Glomerular visceral epithelial cell (primary cell): ENCODE results near the gene TMC8.
A peak's percentile ranks its signal among the peaks of the same experiment; 100 is the strongest.

ENCODE experiments used
- DNase-seq: peaks from one replicate; pipeline ENCODE4 v3.0.0-alpha.2; 2016; ENCODE audit errors: extremely low spot score

Gene TMC8

GRCh38 chr17:78124081-78124835 lies 6.3 kb upstream of the TMC8 start:
- DNase-seq = no peak

DNA sequence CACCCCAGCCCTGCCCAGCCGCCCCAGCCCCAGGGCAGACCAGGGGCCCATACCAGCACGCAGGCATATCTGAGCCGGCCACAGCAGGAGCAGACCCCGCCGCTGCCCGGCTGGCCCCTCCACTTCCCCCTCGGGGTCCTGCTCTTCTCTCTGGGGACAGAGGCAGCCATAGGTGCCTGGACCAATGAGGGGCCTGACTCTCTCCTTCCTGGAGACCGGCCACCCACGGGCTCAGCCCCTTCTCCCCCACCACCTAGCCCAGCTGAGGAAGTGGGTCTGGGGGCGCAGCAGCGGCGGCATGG lies 5.8 kb upstream of the TMC8 start:
- no peak for DNase-seq

DNA sequence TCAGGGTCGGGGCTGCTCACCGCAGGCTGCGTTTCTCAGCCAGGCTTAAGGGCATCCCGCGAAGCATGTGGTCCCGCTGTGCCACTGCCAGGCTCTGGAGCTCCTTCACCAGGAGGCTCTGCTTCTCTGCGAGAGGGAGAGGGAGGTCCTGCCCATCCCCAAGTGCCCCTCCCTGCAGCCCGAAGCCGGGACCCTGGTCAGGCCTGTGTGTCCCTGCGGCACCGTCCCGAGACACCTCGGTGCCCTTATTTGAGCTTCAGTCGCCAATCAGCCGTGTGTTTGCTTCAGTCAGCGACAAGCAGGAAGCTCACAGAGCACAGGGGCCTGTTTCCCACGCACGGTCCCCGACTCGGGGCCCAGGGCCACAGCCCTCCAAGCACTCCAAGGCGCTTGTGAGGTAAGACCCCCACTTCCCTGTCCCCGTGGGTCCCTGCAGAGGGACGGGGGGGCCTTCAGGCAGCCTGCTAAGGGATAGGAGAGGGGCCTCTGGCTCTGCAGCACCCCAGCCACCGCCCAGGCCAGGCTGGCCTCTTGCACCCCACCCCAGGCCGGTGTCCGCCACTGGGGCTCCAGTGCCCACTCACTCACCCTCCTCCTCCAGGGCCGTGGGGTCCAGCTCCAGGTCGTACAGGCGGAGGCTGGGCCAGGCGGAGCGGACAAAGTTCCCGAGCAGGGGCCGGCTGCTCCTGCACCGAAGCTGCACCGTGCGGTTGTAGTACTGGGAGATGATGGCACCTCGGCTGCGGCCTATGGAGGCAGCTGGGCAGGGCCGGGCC lies 5.2 kb upstream of the TMC8 start:
- DNase-seq = no peak

- no peak for DNase-seq
These were observed 4.3 kb upstream of the TMC8 start for GRCh38 chr17:78125976-78126894.

- no peak for DNase-seq
These were observed 3.7 kb upstream of the TMC8 start for GRCh38 chr17:78126895-78127238.

GRCh38 chr17:78127239-78127887 lies 3.2 kb upstream of the TMC8 start:
- DNase-seq = no peak

DNA sequence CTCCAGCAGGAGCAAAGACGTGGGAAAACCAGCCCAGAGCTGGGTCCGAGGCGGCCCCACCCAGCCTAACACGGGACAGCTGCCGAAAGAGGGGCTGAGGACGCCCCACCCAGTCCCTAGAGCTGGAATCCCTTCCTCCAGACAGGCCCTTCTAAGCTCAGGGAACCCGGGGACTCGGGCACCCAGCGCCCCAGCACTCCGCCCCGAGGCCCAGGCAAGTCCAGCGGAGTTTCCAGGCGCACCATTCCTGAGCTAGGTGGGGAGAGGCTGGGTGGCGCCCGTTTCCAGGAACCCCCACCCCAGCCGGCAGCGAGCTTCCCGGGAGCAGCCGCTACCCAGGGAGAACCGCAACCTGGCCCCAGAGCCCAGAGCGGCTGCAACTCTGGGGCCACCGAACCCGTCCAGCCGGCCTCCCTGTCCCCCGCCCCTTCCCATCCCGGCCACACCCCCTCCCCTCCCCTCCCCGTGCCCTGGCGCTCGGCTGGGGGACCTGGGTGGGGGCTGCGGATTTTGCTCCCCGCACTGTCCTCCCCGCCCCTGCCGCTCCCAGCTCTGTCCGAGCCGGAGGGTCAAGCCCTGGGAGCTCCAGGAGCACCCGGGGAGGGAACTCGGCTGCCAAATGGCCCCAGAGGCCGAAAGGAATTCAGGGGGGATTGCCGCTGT lies 2.6 kb upstream of the TMC8 start:
- no peak for DNase-seq

DNA sequence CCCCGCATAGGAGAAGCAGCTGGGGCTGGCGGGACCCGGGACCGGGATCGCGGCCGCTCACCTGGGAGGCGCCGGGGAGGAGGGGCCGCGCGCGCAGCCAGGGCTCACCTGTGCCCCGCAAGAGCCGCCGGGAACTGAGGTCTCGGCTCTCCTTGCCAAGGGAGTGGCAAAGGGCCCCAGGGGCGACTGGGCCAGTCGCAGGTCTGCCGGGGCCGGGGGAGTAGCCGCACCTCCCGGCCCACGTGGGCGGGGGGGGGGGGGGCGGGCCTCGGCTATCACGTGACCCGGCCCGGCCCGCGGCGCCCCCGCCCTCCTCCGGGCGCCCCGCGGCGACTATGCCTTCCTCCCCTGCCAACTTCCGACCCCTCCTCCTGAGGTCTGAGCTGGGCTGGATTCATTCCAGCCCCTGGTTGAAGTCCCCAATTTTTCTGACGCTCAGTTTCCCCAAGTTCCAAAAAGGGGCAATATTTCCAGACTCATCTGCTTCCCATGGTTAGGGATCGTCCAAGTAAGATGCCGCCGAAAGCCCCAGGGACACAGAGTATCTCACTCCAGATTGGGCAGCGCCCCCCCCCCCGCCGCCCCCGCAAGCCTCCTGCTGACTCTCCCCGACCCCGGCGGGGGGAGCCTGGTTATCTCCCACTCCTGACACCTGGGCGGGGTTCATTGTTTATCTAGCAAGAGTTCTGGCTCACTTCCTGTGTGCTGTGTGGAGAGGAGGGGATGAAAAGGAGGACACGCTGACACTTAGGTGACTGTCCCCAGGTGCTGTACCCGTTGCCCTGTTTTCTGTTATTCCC lies 1.8 kb upstream of the TMC8 start, which contains the start of gene TMC6:
TMC6 (minus strand) TSS at position 205 of the 800 bp plus-strand sequence. CDS start 1,923 bp downstream, outside the sequence.
- DNase-seq = peak; percentile 50

DNA sequence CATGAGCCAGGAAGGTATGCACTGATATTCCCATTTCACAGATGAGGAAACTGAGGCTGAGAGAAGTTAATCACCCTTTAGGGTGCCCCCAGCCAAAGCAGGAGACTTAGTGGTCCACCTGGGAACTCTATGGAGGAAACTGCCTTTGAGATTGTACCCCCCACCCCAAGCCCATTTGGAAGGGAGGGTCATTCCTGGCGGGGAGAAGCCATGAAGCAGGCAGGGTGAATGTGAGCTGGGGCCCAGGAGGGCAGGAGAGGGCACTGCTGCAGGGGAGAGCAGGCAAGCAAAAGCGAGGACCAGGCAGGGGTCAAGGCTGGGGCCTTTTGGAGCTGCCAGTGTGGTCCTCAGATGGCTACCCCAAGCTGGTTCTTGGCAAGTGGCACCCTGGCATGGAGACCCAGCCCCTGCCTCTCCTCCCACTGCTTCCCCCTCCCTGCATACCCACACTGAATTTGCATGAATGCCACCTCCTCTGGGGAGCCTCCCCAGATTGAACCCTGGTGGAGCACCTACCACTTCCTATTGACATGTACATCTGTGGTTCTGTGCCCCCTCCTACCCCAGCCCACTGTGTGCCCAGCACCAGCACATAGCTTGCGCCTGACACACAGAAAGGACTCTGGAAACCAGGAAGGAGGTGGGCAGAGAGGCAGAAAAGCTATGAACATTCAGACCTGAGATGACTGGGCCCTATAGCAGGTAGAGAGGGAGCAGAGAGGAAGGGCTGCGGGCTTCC lies 1.1 kb upstream of the TMC8 start:
- DNase-seq = no peak

DNA sequence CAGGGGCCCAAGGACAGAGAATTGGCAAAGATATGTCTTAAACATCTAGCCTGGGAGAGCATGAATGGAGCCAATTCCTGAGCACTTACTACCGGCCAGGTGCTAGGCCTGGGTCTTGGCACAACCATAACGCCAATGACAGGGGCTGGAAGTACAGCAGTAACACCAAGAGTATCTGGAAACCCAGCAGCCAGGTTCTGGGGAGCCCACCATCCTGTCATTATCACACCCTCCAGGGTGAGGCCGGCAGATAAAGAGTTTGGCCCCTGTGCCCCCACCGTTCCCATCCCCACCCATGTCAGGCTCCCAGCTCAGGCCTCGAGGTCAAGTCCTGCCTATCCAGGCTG lies 508 bp upstream of the TMC8 start:
- no peak for DNase-seq

DNA sequence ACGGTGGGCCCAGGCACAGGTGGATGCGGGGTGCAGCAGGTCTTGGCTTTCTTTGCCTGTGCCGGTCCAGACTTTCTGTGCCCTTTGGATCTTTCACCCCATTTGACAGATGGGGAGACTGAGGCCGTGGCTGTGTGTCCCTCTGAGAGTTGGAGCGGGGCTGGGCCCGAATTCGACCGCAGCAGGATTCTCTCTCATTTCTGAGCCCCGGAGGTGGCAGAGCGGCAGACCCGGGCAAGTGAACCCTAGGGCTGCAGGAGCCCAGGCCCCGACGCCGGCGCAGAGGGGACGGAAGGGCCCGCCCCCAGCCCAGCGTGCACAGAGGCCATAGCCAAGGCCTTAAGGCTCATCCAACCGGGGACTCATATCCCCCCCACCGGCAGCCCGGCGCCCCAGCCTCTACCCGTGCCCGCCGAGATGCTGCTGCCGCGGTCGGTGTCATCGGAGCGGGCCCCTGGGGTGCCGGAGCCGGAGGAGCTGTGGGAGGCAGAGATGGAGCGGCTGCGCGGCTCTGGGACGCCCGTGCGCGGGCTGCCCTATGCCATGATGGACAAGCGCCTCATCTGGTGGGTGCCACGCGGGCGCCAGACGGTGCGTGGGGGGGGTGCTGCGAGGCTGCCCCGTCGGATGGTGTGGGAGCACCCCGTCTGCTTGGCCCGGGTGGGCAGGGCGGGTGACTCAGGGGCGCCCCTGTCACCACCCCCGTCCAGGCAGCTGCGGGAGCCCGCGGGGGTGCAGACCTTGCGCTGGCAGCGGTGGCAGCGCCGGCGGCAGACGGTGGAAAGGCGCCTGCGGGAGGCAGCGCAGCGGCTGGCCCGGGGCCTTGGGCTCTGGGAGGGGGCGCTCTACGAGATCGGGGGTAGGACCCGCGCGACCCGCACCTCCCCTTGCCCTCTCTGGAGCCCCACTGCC lies 857 bp downstream of the TMC8 start:
- no peak for DNase-seq

DNA sequence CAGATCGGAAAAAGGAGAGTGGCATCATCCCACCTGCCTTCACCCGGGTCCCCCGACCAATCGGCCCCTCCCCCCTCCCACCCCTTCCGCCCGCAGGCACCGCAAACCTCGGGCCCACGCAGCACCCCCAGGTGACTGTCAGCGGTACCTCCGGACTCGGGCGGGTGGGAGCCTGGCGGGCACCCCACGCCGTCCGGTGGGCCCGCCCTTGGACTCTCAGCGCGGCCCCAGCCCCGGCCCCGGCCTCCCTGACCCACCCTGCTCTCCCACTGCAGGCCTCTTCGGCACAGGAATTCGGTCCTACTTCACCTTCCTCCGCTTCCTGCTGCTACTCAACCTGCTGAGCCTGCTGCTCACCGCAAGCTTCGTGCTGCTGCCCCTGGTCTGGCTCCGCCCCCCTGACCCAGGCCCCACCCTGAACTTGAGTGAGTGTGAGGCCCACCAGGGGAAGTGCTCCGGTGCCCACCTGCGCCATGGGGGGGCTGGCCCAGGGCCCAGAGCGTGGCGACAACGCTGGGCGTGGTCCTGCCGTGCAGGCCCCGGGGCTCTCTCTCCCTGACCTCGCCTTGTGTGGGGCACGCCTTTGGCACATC lies 1.6 kb downstream of the TMC8 start:
- DNase-seq = no peak

GRCh38 chr17:78132767-78133178 lies 2.2 kb downstream of the TMC8 start:
- no peak for DNase-seq

GRCh38 chr17:78133179-78133951 lies 2.8 kb downstream of the TMC8 start:
- no peak for DNase-seq

DNA sequence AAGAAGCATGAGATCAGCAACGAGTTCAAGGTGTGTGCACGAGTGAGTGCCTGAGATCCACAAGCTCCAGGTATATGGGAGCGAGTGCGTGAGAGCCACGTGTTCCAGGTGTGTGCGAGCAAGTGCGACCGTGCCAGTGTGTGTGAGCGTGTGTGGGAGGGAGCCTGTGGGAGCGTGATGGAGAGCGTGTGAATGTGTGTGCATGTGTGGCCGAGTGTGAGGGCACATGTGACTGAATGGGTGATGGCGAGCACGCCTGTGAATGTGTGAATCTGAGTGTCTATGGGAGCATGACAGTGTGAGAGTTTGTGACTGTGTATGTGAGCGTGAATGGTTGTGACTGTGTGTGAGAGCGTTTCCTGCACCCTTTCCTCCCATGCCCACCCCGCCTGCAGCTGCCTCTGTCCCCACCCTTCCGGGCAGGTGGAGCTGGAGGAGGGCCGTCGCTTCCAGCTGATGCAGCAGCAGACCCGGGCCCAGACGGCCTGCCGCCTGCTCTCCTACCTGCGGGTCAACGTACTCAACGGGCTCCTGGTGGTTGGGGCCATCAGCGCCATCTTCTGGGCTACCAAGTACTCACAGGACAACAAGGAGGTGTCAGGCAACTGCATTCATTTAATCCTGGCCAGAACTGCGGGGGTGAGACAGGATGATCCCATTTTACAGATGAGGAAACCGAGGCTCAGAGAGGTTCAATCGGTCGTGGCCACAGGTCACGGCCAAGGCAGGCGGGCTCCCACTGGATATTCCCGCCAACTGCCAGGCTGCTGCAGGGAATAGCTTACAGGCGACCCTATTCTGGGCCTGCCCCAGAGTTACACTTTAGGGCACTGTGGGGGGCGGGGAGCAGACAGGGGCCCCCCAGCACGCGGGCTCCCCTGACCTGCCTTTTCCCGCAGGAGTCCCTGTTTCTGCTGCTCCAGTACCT lies 3.7 kb downstream of the TMC8 start:
- peak; percentile 38 for DNase-seq

GRCh38 chr17:78134899-78135385 lies 4.4 kb downstream of the TMC8 start:
- no peak for DNase-seq
